GM18502 (cell line): ENCODE measurements around the gene PTGIR.
A peak's percentile ranks its signal among the peaks of the same experiment; 100 is the strongest.

Experiments used
- ATAC-seq: cut with Tn5 transposase; IDR thresholded peaks from one replicate; pipeline ENCODE4 v1.9.1; 2021; ENCODE audit warnings: mild to moderate bottlenecking; ENCODE audit not compliant: unreplicated experiment, poor library complexity

PTGIR gene

GRCh38 chr19:46618670-46619231 is 6.1 kb downstream of the PTGIR start:
- ATAC-seq = peak; percentile 37

GRCh38 chr19:46617601-46618000 is 7.3 kb downstream of the PTGIR start:
- no peak for ATAC-seq

- ATAC-seq = no peak
Measured at GRCh38 chr19:46616631-46617322, 8.1 kb downstream of the PTGIR start.

GRCh38 chr19:46615966-46616365 is 8.9 kb downstream of the PTGIR start:
- ATAC-seq = no peak

- ATAC-seq = no peak
Measured at GRCh38 chr19:46614114-46614722, 10.7 kb downstream of the PTGIR start.

GRCh38 chr19:46613525-46613924 is 11.4 kb downstream of the PTGIR start:
- ATAC-seq = no peak

- no peak for ATAC-seq
Measured at GRCh38 chr19:46611776-46612175, 13.1 kb downstream of the PTGIR start.

- no peak for ATAC-seq
Measured at GRCh38 chr19:46610851-46611770, 13.8 kb downstream of the PTGIR start.

- ATAC-seq = no peak
Measured at GRCh38 chr19:46610413-46610775, 14.5 kb downstream of the PTGIR start.

- ATAC-seq = no peak
Measured at GRCh38 chr19:46609511-46610412, 15.1 kb downstream of the PTGIR start.

- no peak for ATAC-seq
Measured at GRCh38 chr19:46608581-46609345, 16.1 kb downstream of the PTGIR start.

- ATAC-seq = no peak
Measured at GRCh38 chr19:46608178-46608577, 16.7 kb downstream of the PTGIR start.

GRCh38 chr19:46607448-46607841 is 17.4 kb downstream of the PTGIR start:
- no peak for ATAC-seq

- ATAC-seq = no peak
Measured at GRCh38 chr19:46606681-46607447, 18.0 kb downstream of the PTGIR start.

GRCh38 chr19:46606019-46606418 is 18.9 kb downstream of the PTGIR start:
- ATAC-seq = no peak

GRCh38 chr19:46605356-46605821 is 19.5 kb downstream of the PTGIR start:
- no peak for ATAC-seq

GRCh38 chr19:46604781-46605355 is 20.0 kb downstream of the PTGIR start:
- no peak for ATAC-seq

- no peak for ATAC-seq
Measured at GRCh38 chr19:46603752-46604231, 21.1 kb downstream of the PTGIR start.
